Activated CD4-positive, alpha-beta memory T cell treated with anti-CD3 and anti-CD28 coated beads for 36 hours (primary cell): Measurements from ENCODE around the gene SMOC2. TPM values are rescaled to one million over a fixed set of nuclear protein-coding genes. Genes with fewer than 3 reads are reported as not detected.

ENCODE experiments used
- CTCF ChIA-PET: fragments of 350-600 bp; sonication (Branson Sonifier 250); formaldehyde crosslinking; loops from one replicate; lab custom pipeline; 2021; ENCODE audit warnings: antibody characterized with exemption, inconsistent platforms; lab: Charles Lee
- POLR2A ChIA-PET: fragments of 350-600 bp; sonication (Branson Sonifier 250); formaldehyde crosslinking; loops from one replicate; lab custom pipeline; 2021; ENCODE audit warnings: antibody characterized with exemption; lab: Charles Lee
- DNase-seq: peaks from one replicate; pipeline ENCODE4 v3.0.0-alpha.2; 2020
- H3K27ac Mint-ChIP-seq: one replicate; pipeline ENCODE4 v1.8.0; 2021; ENCODE audit warnings: mixed read lengths
- H3K27me3 Mint-ChIP-seq: one replicate; pipeline ENCODE4 v1.8.0; 2021; ENCODE audit warnings: mixed read lengths
- H3K36me3 Mint-ChIP-seq: one replicate; pipeline ENCODE4 v1.8.0; 2021; ENCODE audit warnings: mixed read lengths
- H3K4me1 Mint-ChIP-seq: one replicate; pipeline ENCODE4 v1.8.0; 2021; ENCODE audit warnings: low read depth, mixed read lengths
- H3K4me3 Mint-ChIP-seq: one replicate; pipeline ENCODE4 v1.8.0; 2021; ENCODE audit warnings: mild to moderate bottlenecking, mixed read lengths
- H3K9me3 Mint-ChIP-seq: one replicate; pipeline ENCODE4 v1.8.0; 2021; ENCODE audit warnings: mixed read lengths
- intact Hi-C: fragments of 100-400 bp; cut with micrococcal nuclease; formaldehyde crosslinking; loops from one replicate; pipeline ENCODE4 v1.15.1; 2023
- total RNA-seq, 2 experiments: library from RNA; stranded (reverse); gene quantifications; one replicate each; pipeline ENCODE4 v1.2.3, GENCODE V29; 2021

The SMOC2 gene, protein sequence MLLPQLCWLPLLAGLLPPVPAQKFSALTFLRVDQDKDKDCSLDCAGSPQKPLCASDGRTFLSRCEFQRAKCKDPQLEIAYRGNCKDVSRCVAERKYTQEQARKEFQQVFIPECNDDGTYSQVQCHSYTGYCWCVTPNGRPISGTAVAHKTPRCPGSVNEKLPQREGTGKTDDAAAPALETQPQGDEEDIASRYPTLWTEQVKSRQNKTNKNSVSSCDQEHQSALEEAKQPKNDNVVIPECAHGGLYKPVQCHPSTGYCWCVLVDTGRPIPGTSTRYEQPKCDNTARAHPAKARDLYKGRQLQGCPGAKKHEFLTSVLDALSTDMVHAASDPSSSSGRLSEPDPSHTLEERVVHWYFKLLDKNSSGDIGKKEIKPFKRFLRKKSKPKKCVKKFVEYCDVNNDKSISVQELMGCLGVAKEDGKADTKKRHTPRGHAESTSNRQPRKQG
- not detected for total RNA-seq

DNA sequence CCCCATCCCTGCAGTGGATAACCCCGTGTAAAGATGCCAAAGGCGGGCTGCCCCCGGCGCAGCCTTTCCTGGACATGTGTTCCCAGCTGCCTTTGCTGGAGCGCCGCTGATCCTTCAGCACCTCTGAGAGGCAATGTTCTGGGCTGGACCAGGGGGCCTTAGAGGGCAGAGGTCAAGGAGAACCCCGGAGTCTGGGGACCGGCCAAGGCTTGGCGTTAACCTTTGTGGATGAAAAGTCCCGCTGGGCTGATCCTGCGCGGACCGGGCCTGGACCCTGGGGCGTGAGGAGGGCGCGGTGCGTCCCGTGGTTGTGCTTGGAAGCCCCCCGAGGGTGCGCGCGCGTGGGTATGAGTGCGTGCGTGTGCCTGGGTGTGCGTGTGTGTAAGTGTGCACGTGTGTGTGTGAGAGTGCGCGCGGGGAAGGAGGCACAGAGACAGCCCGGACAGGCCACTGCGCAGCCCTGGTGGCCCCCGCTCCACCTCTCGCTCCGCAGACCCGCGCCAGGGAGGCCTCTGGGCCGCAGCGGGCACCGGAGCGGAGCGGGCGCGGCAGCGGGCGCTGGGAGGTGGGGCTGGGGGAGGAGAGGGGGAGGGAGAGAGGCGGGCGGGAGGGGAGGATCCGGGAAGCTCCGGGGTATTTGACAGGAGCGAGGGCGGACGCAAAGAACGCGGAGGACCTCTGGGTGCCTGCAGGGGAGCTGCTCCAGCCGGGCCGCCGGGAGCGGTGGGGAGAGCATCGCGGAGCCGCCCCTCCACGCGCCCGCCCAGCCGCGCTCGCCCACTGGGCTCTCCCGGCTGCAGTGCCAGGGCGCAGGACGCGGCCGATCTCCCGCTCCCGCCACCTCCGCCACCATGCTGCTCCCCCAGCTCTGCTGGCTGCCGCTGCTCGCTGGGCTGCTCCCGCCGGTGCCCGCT is at the start of gene SMOC2:
Gene SMOC2 (plus strand): TSS at position 665 of the 914 bp plus-strand sequence. CDS start 187 bp downstream, at position 852.
- Mint-ChIP-seq H3K27me3 (peaks cover 32% of the 10 kb centered on the region), H3K9me3 (no peaks in the 10 kb centered on the region), H3K27ac (no peak within 1 kb of the TSS), H3K4me3 (no peak within 1 kb of the TSS), H3K4me1 (no peaks in the 10 kb centered on the region), H3K36me3 (no peaks in the 10 kb centered on the region)
- ChIA-PET CTCF (no interaction called here), POLR2A (no interaction called here)
- intact Hi-C loops = no loop called here
- no peak for DNase-seq

DNA sequence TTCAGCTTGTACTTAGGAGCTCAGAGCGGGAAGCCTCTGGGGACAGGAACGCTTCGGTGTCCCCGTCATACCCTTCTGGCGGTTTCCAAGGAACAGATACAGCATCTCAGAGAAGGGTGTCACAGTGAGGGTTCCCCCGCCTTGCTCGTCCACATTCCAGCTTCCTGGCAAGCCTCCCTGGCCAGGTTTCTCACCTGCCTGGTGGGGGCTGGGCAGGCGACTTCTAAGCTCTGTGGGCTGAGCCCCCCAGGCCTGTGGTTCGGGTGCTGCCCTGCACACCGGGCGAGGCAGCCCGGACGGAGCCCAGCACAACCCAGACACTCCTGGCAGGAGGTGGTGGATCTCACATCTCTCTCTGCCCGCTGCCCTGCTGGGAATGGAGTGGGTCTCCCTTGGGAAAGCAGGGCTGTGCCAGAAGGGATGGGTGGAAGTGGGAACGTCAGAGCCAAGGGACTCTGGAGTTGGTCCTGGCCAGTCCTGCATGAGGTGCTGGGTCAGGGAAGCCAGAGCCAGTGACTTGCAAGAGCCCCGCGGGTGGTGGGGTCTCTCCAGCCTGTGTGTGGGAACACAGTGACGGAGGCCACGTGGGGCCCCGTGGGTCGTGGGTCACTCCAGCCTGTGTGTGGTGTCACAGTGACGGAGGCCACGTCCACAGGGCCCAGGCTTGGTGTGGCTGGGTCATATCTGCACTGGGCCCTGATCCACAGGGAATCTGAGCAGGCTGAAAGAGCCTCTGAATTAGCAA is 47.7 kb upstream of the SMOC2 start:
- ChIA-PET CTCF (no interaction called here), POLR2A (no interaction called here)
- H3K27ac Mint-ChIP-seq = no peak overlapping the region
- intact Hi-C loops = no loop called here
- peaks cover 6% of the 10 kb centered on the region for H3K27me3 Mint-ChIP-seq
- DNase-seq = no peak
- H3K9me3 Mint-ChIP-seq = no peaks in the 10 kb centered on the region
- H3K4me3 Mint-ChIP-seq = no peak overlapping the region
- no peaks in the 10 kb centered on the region for H3K36me3 Mint-ChIP-seq
- no peaks in the 10 kb centered on the region for H3K4me1 Mint-ChIP-seq

DNA sequence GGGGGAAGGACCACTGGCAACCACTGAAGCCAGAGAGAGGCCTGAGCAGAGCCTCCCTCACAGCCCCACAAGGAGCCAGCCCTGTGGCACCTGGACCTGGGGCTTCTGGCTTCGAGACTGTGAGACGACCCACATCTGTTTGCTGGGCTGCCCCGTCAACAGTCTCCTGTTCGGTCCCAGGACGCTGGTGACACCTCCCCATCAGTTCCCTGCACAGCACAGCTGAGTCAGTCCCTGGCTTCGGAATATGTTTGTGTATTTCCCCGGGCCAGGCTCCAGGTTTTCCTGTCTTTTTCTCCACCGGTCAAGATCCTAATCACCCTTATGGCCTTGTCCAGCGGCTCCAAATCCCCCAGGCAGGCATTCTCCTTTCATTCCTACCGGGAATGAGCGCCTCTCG is 46.4 kb upstream of the SMOC2 start:
- no peaks in the 10 kb centered on the region for H3K36me3 Mint-ChIP-seq
- ChIA-PET CTCF (no interaction called here), POLR2A (no interaction called here)
- no peak overlapping the region for H3K4me3 Mint-ChIP-seq
- no peaks in the 10 kb centered on the region for H3K9me3 Mint-ChIP-seq
- H3K27me3 Mint-ChIP-seq = peaks cover 6% of the 10 kb centered on the region
- no peak overlapping the region for H3K27ac Mint-ChIP-seq
- no peak for DNase-seq
- intact Hi-C loops = no loop called here
- no peaks in the 10 kb centered on the region for H3K4me1 Mint-ChIP-seq

DNA sequence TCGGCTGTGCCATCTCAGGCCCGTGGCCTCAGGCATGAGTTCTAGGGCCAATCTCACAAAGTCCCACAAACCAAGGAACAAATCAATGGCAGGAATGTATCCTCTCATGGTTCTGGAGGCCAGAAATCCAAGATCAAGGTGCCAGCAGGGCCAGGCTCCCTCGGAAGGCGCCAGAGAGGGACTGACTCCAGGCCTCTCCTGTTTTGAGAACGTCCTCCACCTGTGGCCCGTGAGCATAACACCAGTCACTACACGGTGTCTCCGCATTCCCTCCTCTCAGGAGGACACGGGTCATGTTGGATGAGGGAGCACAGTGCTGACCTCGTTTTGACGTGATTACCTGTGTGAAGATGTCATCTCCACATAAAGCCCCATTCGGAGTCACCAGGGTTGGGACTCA is 45.0 kb upstream of the SMOC2 start:
- no peak for DNase-seq
- ChIA-PET POLR2A (no interaction called here), CTCF (interaction anchor here (1.0 kb wide), 1 partner anchor 24 kb away, joined by 3 read pairs; no protein-coding TSS in a partner anchor)
- H3K4me3 Mint-ChIP-seq = no peak overlapping the region
- intact Hi-C loops = no loop called here
- H3K9me3 Mint-ChIP-seq = no peaks in the 10 kb centered on the region
- no peak overlapping the region for H3K27ac Mint-ChIP-seq
- H3K36me3 Mint-ChIP-seq = no peaks in the 10 kb centered on the region
- H3K27me3 Mint-ChIP-seq = peaks cover 6% of the 10 kb centered on the region
- no peaks in the 10 kb centered on the region for H3K4me1 Mint-ChIP-seq

DNA sequence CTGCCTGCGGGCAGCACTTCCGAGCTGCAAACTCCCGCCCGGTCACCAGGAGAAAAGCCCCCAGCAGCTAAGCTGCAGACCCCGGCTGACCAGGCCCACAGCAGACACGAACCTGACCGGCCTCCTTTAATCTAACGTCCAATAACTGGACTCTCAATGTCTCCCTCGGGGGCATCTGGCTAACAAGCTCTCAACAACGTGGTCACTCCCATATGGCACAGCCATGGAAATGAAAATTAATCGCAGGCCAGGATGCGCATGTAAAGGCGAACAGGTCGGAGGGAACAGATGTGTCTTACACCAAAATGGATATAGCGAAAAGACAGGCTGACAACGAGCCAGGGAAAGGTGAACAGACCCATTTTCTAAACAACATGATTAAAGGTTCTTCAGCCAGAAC is 44.4 kb upstream of the SMOC2 start:
- H3K27me3 Mint-ChIP-seq = peaks cover 6% of the 10 kb centered on the region
- ChIA-PET CTCF (interaction anchor here (1.0 kb wide), 1 partner anchor 25 kb away, joined by 3 read pairs; no protein-coding TSS in a partner anchor), POLR2A (no interaction called here)
- H3K36me3 Mint-ChIP-seq = no peaks in the 10 kb centered on the region
- no peak for DNase-seq
- no peak overlapping the region for H3K4me3 Mint-ChIP-seq
- no peaks in the 10 kb centered on the region for H3K9me3 Mint-ChIP-seq
- H3K27ac Mint-ChIP-seq = no peak overlapping the region
- intact Hi-C loops = no loop called here
- no peaks in the 10 kb centered on the region for H3K4me1 Mint-ChIP-seq

DNA sequence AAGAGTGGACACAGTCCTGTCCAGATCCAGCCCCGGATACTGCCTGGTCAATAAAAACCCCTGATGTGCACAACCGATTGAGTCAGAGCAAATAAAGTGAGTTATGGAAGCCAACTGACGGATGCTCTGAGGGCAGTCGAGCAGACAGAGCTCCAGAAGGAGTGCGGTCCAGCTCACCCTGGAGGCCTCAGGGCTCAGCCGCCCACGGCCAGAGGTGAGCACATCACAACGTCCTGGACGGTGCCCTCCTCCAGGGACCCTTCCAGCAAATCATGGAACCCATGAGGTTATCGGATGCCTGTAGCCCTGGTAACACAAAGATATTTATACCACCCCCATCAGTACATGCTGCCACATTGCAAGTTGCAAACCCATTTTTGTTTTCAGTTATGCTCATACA is 44.0 kb upstream of the SMOC2 start:
- no peaks in the 10 kb centered on the region for H3K9me3 Mint-ChIP-seq
- H3K4me1 Mint-ChIP-seq = no peaks in the 10 kb centered on the region
- POLR2A ChIA-PET = no interaction called here
- CTCF ChIA-PET = interaction anchor here (1.0 kb wide), 1 partner anchor 26 kb away, joined by 3 read pairs; no protein-coding TSS in a partner anchor
- no peak overlapping the region for H3K4me3 Mint-ChIP-seq
- no peak overlapping the region for H3K27ac Mint-ChIP-seq
- intact Hi-C loops = no loop called here
- DNase-seq = no peak
- H3K27me3 Mint-ChIP-seq = peaks cover 6% of the 10 kb centered on the region
- no peaks in the 10 kb centered on the region for H3K36me3 Mint-ChIP-seq

DNA sequence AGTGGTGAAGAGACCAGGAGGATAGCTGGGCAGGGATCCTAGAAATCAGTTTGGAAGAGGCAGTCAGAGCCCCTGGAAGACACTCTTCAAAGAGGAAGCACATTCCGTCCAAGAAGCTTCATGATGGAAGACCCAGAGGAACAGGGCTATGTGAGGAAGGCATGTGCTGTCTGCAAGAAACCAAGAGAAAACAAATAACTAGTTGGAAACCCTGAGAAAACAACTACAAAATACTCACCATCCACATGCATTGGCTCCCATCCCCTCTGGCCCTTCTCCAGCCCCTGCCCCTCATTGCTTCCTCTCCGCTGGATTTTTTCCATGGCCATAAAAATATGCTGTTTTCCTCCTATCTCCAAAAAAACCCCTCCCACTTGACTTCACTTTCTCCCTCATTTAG is 40.9 kb upstream of the SMOC2 start:
- POLR2A ChIA-PET = no interaction called here
- Mint-ChIP-seq H3K9me3 (no peaks in the 10 kb centered on the region), H3K4me3 (no peak overlapping the region), H3K27me3 (no peaks in the 10 kb centered on the region), H3K27ac (no peak overlapping the region), H3K4me1 (no peaks in the 10 kb centered on the region), H3K36me3 (no peaks in the 10 kb centered on the region)
- DNase-seq = no peak
- CTCF ChIA-PET = no interaction called here
- intact Hi-C loops = no loop called here

DNA sequence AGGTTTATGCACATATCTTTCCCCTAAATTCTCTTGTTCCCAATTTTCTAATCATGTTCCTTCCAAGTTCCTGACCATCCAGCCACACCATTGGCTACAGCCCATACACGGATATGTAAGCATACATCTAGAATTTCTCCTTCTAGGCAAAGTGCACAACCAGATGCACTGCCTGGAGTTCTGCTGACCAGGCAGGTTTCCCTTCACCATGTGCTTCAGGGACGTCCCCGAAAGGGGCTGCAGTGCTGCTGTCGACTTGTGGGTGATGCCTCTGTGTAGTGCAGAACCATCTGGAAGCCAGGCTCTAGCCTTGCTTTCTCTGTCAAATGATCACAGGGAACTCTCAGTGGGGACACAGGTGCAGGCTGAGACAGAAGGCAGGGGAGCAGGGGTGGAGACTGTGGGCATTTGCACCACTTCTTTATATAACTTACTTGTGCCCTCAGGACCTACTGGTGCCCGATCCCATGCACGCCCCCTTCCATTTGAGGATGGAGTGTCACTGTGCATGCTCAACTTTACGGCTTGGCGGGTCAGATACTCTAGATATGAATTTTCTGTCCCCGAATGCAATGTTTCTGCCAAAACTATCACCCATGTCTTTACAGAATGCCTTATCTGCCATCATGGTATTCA is 37.5 kb upstream of the SMOC2 start:
- no peaks in the 10 kb centered on the region for H3K36me3 Mint-ChIP-seq
- H3K4me1 Mint-ChIP-seq = no peaks in the 10 kb centered on the region
- intact Hi-C loops = no loop called here
- no peak overlapping the region for H3K27ac Mint-ChIP-seq
- no peaks in the 10 kb centered on the region for H3K27me3 Mint-ChIP-seq
- H3K9me3 Mint-ChIP-seq = no peaks in the 10 kb centered on the region
- CTCF ChIA-PET = no interaction called here
- POLR2A ChIA-PET = no interaction called here
- no peak overlapping the region for H3K4me3 Mint-ChIP-seq
- no peak for DNase-seq

DNA sequence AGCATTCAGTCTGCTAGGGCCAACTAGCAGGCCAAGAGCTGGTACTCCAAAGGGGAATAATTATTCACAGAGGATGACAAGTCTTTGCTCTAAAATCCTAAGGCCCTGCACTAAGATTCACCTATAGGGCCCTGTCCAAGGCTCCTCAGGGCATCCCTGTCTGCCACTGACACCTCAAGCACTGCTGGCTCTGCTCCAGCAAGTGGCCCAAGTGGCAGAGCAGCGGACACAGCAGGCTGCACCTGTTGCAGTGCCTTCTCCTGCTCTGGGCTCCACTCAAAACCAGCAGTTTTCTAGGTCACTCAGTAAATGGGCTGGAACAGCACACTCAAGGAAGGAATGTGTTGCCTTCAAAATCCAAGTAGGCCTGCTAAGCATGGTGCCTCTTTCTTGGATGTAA is 36.4 kb upstream of the SMOC2 start:
- ChIA-PET CTCF (no interaction called here), POLR2A (no interaction called here)
- H3K27ac Mint-ChIP-seq = no peak overlapping the region
- H3K4me3 Mint-ChIP-seq = no peak overlapping the region
- DNase-seq = no peak
- no peaks in the 10 kb centered on the region for H3K27me3 Mint-ChIP-seq
- no peaks in the 10 kb centered on the region for H3K4me1 Mint-ChIP-seq
- no peaks in the 10 kb centered on the region for H3K36me3 Mint-ChIP-seq
- intact Hi-C loops = no loop called here
- no peaks in the 10 kb centered on the region for H3K9me3 Mint-ChIP-seq

DNA sequence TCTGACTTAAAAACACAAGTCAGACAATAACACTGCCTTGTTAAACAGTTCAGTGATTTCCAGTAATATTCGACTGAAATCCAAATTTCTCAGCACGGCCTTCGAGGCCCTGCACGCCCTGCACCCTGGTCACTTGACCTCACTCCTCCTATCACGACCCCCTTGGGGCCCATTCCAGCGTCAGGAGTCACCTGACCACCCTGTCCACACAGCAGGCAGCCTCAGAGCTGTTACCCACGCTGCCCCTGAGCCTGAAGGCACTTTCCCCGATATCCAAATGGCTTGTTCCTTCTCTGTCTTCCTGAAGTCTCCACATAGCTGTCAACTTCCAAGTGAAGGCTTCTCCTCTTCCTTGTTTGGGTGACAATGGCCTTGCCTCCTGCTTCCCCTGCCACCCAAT is 33.1 kb upstream of the SMOC2 start:
- no peak for DNase-seq
- CTCF ChIA-PET = no interaction called here
- POLR2A ChIA-PET = no interaction called here
- no peak overlapping the region for H3K27ac Mint-ChIP-seq
- no peaks in the 10 kb centered on the region for H3K27me3 Mint-ChIP-seq
- no peaks in the 10 kb centered on the region for H3K36me3 Mint-ChIP-seq
- H3K4me1 Mint-ChIP-seq = no peaks in the 10 kb centered on the region
- no peaks in the 10 kb centered on the region for H3K9me3 Mint-ChIP-seq
- intact Hi-C loops = no loop called here
- no peak overlapping the region for H3K4me3 Mint-ChIP-seq

DNA sequence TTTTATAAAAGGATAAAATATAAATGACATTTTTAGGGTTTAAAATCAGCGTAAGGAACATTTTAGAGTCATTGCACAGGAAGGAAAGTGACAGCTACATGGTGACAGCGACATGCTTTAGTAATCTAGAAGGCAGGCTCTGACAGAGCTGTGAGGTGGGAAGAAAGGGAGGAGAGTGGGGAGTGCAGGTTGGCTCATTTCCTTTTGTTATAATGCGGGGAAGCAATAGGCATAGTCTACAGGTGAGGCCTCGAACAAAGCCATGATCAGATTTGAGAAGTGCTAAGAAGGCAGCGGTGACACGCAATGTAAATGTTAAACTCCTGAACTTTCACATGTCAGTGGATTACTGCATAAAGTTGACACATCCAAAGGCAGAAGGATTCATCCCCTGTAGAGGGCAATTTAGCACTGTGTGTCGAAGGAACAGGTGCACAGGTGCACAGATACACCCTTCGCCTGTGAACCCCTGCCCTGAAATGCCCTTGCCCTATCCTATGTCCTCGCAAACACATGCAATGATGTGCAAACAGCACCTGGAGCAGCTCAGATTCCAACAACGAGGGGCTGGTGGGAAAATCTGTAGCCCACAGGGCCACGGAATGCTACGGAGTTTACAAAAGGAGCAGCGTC is 32.4 kb upstream of the SMOC2 start:
- no peaks in the 10 kb centered on the region for H3K4me1 Mint-ChIP-seq
- ChIA-PET POLR2A (no interaction called here), CTCF (no interaction called here)
- H3K27ac Mint-ChIP-seq = no peak overlapping the region
- no peak for DNase-seq
- no peaks in the 10 kb centered on the region for H3K27me3 Mint-ChIP-seq
- intact Hi-C loops = no loop called here
- H3K9me3 Mint-ChIP-seq = no peaks in the 10 kb centered on the region
- H3K36me3 Mint-ChIP-seq = no peaks in the 10 kb centered on the region
- H3K4me3 Mint-ChIP-seq = no peak overlapping the region
